BJ (cell line): ENCODE data around the gene TUBA1A. TPM values are rescaled to one million over a fixed set of nuclear protein-coding genes. Genes with fewer than 3 reads are reported as not detected.
"Not testable (repeated sequence)": the region's sequence is repeated elsewhere in the genome, so short reads cannot be mapped to it uniquely, and the experiment has no call there.

ENCODE experiments used
- CTCF ChIA-PET: fragments of 350-600 bp; formaldehyde crosslinking; extraction: SDS; loops from one replicate; lab custom pipeline; 2021; ENCODE audit warnings: antibody characterized with exemption, inconsistent platforms; lab: Yijun Ruan, JAX
- POLR2A ChIA-PET: fragments of 300-600 bp; sonication (Branson Sonifier 250); formaldehyde crosslinking; extraction: SDS; loops from one replicate; lab custom pipeline; 2021; ENCODE audit warnings: antibody characterized with exemption; lab: Charles Lee
- DNase-seq: peaks from one replicate; pipeline ENCODE4 v3.0.0-alpha.2; 2011; ENCODE audit warnings: low read depth
- H3K27me3 ChIP-seq: 2 replicates; pipeline ENCODE4 v1.6.0; 2011; ENCODE audit warnings: low read length; ENCODE audit not compliant: control insufficient read depth, insufficient read depth
- H3K36me3 ChIP-seq: 2 replicates; pipeline ENCODE4 v1.5.1; 2011; ENCODE audit warnings: low read length; ENCODE audit not compliant: control insufficient read depth, insufficient read depth
- H3K4me3 ChIP-seq: 2 replicates; pipeline ENCODE4 v1.5.1; 2011; ENCODE audit warnings: low read depth, mild to moderate bottlenecking, control low read depth, low read length
- polyA plus RNA-seq: library from polyadenylated mRNA; depleted of rRNA; stranded (reverse); fragments of >200 nt; gene quantifications from 2 replicates; pipeline ENCODE4 v1.2.3, GENCODE V29; 2011; rRNA removed
- small RNA-seq: library from RNA; depleted of rRNA; stranded (forward); fragments of <200 nt; gene quantifications from one replicate; pipeline ENCODE3, GENCODE V24; 2012; ENCODE audit warnings: low replicate concordance, low read depth; ENCODE audit not compliant: insufficient read length
- TF ChIP-seq, protein P1 (sequence below): IDR thresholded peaks from 2 replicates; pipeline ENCODE4 v1.5.1; 2011; ENCODE audit warnings: low read depth, mild to moderate bottlenecking, control low read depth, inconsistent platforms, low read length, moderate library complexity; ENCODE audit not compliant: insufficient read depth

The TUBA1A gene
- polyA plus RNA-seq, 1 experiment, result 820 TPM

DNA sequence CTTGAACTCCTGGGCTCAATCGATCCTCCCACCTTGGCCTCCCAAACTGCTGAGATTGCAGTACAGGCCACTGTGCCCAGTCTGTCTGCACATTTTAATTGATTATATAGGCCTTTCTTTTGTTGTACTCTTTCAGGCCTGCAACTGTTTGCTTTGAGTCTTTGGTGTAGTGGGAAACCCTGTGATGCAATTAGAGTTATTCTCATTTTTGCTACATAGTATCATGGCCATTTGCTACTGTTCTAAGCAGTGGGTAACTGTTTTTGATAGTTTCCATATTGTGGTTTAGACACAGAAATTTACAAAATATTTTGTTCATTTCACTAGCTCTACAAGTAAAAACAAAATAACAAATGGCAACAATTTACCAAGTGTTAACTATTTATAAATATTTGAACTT, 51.4 kb downstream of the TUBA1A start:
- Histone ChIP-seq H3K27me3 (no peaks in the 10 kb centered on the region), H3K36me3 (no peaks in the 10 kb centered on the region), H3K4me3 (no peak overlapping the region)
- POLR2A ChIA-PET, result no interaction called here
- TF ChIP-seq, protein P1, sequence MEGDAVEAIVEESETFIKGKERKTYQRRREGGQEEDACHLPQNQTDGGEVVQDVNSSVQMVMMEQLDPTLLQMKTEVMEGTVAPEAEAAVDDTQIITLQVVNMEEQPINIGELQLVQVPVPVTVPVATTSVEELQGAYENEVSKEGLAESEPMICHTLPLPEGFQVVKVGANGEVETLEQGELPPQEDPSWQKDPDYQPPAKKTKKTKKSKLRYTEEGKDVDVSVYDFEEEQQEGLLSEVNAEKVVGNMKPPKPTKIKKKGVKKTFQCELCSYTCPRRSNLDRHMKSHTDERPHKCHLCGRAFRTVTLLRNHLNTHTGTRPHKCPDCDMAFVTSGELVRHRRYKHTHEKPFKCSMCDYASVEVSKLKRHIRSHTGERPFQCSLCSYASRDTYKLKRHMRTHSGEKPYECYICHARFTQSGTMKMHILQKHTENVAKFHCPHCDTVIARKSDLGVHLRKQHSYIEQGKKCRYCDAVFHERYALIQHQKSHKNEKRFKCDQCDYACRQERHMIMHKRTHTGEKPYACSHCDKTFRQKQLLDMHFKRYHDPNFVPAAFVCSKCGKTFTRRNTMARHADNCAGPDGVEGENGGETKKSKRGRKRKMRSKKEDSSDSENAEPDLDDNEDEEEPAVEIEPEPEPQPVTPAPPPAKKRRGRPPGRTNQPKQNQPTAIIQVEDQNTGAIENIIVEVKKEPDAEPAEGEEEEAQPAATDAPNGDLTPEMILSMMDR, result no peak
- DNase-seq, result no peak
- CTCF ChIA-PET, result no interaction called here

DNA sequence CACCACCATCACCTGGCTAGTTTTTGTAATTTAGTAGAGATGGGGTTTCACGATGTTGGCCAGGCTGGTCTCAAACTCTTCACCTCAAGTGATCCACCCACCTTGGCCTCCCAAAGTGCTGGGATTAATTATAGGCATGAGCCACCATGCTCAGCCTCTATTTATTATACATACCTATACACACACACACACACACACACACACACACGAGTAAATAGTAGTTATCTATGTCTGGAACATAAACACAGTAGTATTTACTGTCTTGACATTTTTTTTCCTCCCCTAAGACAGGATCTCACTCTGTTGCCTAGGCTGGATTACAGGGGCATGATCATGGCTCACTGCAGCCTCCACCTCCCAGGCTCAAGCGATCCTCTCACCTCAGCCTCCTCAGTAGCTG, 51.9 kb downstream of the TUBA1A start:
- CTCF ChIA-PET, H3K4me3 ChIP-seq, H3K36me3 ChIP-seq, POLR2A ChIA-PET, DNase-seq, H3K27me3 ChIP-seq: not testable (repeated sequence)

Small RNAs within 50 kb of the gene (small RNA-seq; reads per million reads assigned to genes)
- gene RF00017, result not detected

Other genes with a start within 250 kb of the TUBA1A start
- gene ARF3, start 231.6 kb downstream of the TUBA1A start, polyA plus RNA-seq, result 233 and 292 TPM in 2 replicates
- gene WNT10B, start 217.3 kb downstream of the TUBA1A start, polyA plus RNA-seq, result 0.63 and 0.76 TPM in 2 replicates
- not detected in 2 replicates for gene WNT1, start 210.8 kb downstream of the TUBA1A start, polyA plus RNA-seq
- 0.02 and 0.07 TPM in 2 replicates for gene DDN, start 189.7 kb downstream of the TUBA1A start, polyA plus RNA-seq
- 94.1 and 127 TPM in 2 replicates for gene PRKAG1, start 170.3 kb downstream of the TUBA1A start, polyA plus RNA-seq
- gene KMT2D, start 128.3 kb downstream of the TUBA1A start, polyA plus RNA-seq, result 8.2 and 9.7 TPM in 2 replicates
- 0.82 and 1.3 TPM in 2 replicates for gene RHEBL1, start 119.1 kb downstream of the TUBA1A start, polyA plus RNA-seq
- gene DHH, start 94.3 kb downstream of the TUBA1A start, polyA plus RNA-seq, result not detected in 2 replicates
- 37.2 and 63.1 TPM in 2 replicates for gene LMBR1L, start 78.2 kb downstream of the TUBA1A start, polyA plus RNA-seq
- 2,513 and 3,601 TPM in 2 replicates for gene TUBA1B, start 57.7 kb downstream of the TUBA1A start, polyA plus RNA-seq
- 1,365 and 2,194 TPM in 2 replicates for gene TUBA1C, start 76.0 kb upstream of the TUBA1A start, polyA plus RNA-seq
- gene PRPH, start 106.1 kb upstream of the TUBA1A start, polyA plus RNA-seq, result not detected in 2 replicates
- gene TROAP, start 134.2 kb upstream of the TUBA1A start, polyA plus RNA-seq, result 11.8 and 24.8 TPM in 2 replicates
- gene C1QL4, start 148.1 kb upstream of the TUBA1A start, polyA plus RNA-seq, result not detected in 2 replicates
- gene DNAJC22, start 157.8 kb upstream of the TUBA1A start, polyA plus RNA-seq, result 2.3 and 4.3 TPM in 2 replicates
- 23.1 and 29.8 TPM in 2 replicates for gene SPATS2, start 178.4 kb upstream of the TUBA1A start, polyA plus RNA-seq